ENCODE data around the gene LARGE1.

DNA sequence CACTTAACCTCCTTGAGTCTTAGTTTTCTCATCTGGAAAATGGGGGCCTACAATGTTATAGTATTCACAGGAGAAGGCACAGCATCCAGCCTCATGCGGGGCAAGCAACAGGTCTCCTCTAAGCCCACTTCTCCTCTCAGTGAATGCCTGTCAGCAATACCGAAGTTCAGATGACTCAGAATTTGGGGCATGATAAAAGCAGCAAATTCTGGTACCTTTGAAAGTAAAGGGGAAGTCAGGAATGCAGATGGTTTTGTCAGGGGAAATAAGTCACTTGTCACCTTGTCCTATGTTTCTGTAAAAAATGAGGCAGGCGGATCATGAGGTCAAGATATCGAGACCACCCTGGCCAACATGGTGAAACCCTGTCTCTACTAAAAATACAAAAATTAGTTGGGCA, 350.2 kb downstream of the LARGE1 start:
- TF ChIP-seq KDM4B (CRISPR knock-in tag; IDR thresholded peaks at IDR 0.05) (no peak), ZZZ3 (CRISPR knock-in tag; IDR thresholded peaks at IDR 0.05; ENCODE audit: borderline replicate concordance) (no peak), ZNF792 (CRISPR knock-in tag; IDR thresholded peaks at IDR 0.05) (no peak), ZNF563 (CRISPR knock-in tag; IDR thresholded peaks at IDR 0.05) (no peak), ARNTL (CRISPR knock-in tag; IDR thresholded peaks at IDR 0.05) (no peak), HOXA7 (CRISPR knock-in tag; IDR thresholded peaks at IDR 0.05) (no peak), ZNF777 (CRISPR knock-in tag; IDR thresholded peaks at IDR 0.05) (no peak)
- TF ChIP-seq, protein P1, sequence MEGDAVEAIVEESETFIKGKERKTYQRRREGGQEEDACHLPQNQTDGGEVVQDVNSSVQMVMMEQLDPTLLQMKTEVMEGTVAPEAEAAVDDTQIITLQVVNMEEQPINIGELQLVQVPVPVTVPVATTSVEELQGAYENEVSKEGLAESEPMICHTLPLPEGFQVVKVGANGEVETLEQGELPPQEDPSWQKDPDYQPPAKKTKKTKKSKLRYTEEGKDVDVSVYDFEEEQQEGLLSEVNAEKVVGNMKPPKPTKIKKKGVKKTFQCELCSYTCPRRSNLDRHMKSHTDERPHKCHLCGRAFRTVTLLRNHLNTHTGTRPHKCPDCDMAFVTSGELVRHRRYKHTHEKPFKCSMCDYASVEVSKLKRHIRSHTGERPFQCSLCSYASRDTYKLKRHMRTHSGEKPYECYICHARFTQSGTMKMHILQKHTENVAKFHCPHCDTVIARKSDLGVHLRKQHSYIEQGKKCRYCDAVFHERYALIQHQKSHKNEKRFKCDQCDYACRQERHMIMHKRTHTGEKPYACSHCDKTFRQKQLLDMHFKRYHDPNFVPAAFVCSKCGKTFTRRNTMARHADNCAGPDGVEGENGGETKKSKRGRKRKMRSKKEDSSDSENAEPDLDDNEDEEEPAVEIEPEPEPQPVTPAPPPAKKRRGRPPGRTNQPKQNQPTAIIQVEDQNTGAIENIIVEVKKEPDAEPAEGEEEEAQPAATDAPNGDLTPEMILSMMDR (CRISPR knock-in tag; IDR thresholded peaks at IDR 0.05), result no peak
- TF ChIP-seq, protein P2, sequence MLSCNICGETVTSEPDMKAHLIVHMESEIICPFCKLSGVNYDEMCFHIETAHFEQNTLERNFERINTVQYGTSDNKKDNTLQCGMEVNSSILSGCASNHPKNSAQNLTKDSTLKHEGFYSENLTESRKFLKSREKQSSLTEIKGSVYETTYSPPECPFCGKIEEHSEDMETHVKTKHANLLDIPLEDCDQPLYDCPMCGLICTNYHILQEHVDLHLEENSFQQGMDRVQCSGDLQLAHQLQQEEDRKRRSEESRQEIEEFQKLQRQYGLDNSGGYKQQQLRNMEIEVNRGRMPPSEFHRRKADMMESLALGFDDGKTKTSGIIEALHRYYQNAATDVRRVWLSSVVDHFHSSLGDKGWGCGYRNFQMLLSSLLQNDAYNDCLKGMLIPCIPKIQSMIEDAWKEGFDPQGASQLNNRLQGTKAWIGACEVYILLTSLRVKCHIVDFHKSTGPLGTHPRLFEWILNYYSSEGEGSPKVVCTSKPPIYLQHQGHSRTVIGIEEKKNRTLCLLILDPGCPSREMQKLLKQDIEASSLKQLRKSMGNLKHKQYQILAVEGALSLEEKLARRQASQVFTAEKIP (CRISPR knock-in tag; IDR thresholded peaks at IDR 0.05; ENCODE audit: borderline replicate concordance), result no peak
- TF ChIP-seq, protein P3, sequence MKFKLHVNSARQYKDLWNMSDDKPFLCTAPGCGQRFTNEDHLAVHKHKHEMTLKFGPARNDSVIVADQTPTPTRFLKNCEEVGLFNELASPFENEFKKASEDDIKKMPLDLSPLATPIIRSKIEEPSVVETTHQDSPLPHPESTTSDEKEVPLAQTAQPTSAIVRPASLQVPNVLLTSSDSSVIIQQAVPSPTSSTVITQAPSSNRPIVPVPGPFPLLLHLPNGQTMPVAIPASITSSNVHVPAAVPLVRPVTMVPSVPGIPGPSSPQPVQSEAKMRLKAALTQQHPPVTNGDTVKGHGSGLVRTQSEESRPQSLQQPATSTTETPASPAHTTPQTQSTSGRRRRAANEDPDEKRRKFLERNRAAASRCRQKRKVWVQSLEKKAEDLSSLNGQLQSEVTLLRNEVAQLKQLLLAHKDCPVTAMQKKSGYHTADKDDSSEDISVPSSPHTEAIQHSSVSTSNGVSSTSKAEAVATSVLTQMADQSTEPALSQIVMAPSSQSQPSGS (CRISPR knock-in tag; IDR thresholded peaks at IDR 0.05), result no peak
